ENCODE data around the gene PGBD2.

DNA sequence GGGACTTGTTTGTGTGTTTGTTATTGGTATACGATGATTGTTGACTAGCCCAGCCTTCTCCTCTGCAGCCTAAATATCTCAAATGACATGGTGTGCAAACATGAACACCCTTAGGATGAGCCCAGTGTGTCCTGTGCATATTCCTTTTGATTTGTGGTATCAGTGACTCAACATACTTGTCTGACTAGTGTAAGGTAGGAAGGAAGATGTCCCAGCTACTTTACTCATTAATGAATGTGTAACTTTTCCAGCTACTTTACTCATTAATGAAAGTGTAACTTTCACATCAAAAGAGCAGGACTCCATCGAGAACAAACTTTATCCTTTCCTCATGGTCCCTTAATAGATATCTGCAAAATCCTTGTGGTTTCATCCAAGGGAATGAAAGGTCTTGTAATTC, 44.4 kb upstream of the PGBD2 start:
- TF ChIP-seq POU2F2 (IDR thresholded peaks at IDR 0.05; ENCODE audit: low read depth, low read length) (no peak), POLR2A (IDR thresholded peaks at IDR 0.05; ENCODE audit: low read depth, low read length) (no peak), TAF1 (IDR thresholded peaks at IDR 0.05; ENCODE audit: low read depth, low read length) (no peak), SPI1 (IDR thresholded peaks at IDR 0.05; ENCODE audit: low read depth, low read length) (no peak), POLR2AphosphoS5 (IDR thresholded peaks at IDR 0.05; ENCODE audit: low read depth, low read length) (no peak)

Data from GM12891 (cell line).